ENCODE data around the gene AGK. TPM values are rescaled to one million over a fixed set of nuclear protein-coding genes. Genes with fewer than 3 reads are reported as not detected.

The AGK gene
- total RNA-seq, 1 donor from 2014 or later, result 31.9 TPM

DNA sequence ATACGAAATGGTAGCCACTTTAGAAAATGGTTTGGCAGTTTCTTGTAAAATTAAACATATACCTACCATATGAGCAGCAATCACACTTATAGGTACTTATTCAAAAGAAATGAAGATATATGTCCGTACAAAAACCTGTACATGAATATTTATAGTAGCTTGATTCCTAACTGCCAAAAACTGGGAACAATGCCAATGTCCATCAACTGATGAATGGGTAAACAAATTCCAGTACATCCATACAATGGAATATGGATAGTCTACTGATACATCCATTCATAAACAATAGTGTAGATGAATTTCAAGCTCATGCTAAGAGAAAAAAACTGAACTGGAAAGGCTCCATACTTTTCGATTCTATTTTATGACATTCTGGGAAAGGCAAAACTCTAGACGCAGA, 68.5 kb downstream of the AGK start:
- no peak overlapping the region for H3K4me3 Mint-ChIP-seq
- DNase-seq (ENCODE audit: extremely low spot score, unreplicated experiment), result no peak
- H3K27ac Mint-ChIP-seq, result no peak overlapping the region
- no peaks in the 10 kb centered on the region for H3K27me3 Mint-ChIP-seq
- peaks cover 4% of the 10 kb centered on the region for H3K9me3 Mint-ChIP-seq
- H3K4me1 Mint-ChIP-seq (ENCODE audit: unreplicated experiment), result no peaks in the 10 kb centered on the region
- TF ChIP-seq, protein P1, sequence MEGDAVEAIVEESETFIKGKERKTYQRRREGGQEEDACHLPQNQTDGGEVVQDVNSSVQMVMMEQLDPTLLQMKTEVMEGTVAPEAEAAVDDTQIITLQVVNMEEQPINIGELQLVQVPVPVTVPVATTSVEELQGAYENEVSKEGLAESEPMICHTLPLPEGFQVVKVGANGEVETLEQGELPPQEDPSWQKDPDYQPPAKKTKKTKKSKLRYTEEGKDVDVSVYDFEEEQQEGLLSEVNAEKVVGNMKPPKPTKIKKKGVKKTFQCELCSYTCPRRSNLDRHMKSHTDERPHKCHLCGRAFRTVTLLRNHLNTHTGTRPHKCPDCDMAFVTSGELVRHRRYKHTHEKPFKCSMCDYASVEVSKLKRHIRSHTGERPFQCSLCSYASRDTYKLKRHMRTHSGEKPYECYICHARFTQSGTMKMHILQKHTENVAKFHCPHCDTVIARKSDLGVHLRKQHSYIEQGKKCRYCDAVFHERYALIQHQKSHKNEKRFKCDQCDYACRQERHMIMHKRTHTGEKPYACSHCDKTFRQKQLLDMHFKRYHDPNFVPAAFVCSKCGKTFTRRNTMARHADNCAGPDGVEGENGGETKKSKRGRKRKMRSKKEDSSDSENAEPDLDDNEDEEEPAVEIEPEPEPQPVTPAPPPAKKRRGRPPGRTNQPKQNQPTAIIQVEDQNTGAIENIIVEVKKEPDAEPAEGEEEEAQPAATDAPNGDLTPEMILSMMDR (conservative IDR thresholded peaks at IDR 0.05), result no peak
- peaks cover 39% of the 10 kb centered on the region for H3K36me3 Mint-ChIP-seq

- peaks cover 4% of the 10 kb centered on the region for H3K9me3 Mint-ChIP-seq
Measured at GRCh38 chr7:141624763-141625162, 73.6 kb downstream of the AGK start.

GRCh38 chr7:141630621-141631020, 79.4 kb downstream of the AGK start:
- TF ChIP-seq, protein P1 (conservative IDR thresholded peaks at IDR 0.05), result no peak
- Mint-ChIP-seq H3K9me3 (no peaks in the 10 kb centered on the region), H3K27me3 (no peaks in the 10 kb centered on the region), H3K4me3 (no peak overlapping the region), H3K36me3 (no peaks in the 10 kb centered on the region), H3K27ac (no peak overlapping the region), H3K4me1 (ENCODE audit: unreplicated experiment) (no peaks in the 10 kb centered on the region)
- DNase-seq (ENCODE audit: extremely low spot score, unreplicated experiment), result no peak

More at GRCh38 chr7:141624763-141625162, 73.6 kb downstream of the AGK start:
- Mint-ChIP-seq H3K4me1 (ENCODE audit: unreplicated experiment) (no peaks in the 10 kb centered on the region), H3K27ac (no peak overlapping the region), H3K4me3 (no peak overlapping the region), H3K27me3 (no peaks in the 10 kb centered on the region), H3K36me3 (peaks cover 33% of the 10 kb centered on the region)
- DNase-seq (ENCODE audit: extremely low spot score, unreplicated experiment), result no peak
- TF ChIP-seq, protein P1 (conservative IDR thresholded peaks at IDR 0.05), result no peak

- Mint-ChIP-seq H3K9me3 (no peaks in the 10 kb centered on the region), H3K27ac (no peak overlapping the region), H3K4me1 (ENCODE audit: unreplicated experiment) (no peaks in the 10 kb centered on the region), H3K4me3 (no peak overlapping the region), H3K36me3 (no peaks in the 10 kb centered on the region), H3K27me3 (no peaks in the 10 kb centered on the region)
- DNase-seq (ENCODE audit: extremely low spot score, unreplicated experiment), result no peak
- TF ChIP-seq, protein P1 (conservative IDR thresholded peaks at IDR 0.05), result no peak
Measured at GRCh38 chr7:141631525-141631924, 80.3 kb downstream of the AGK start.

- TF ChIP-seq, protein P1 (conservative IDR thresholded peaks at IDR 0.05), result no peak
- DNase-seq (ENCODE audit: extremely low spot score, unreplicated experiment), result no peak
- Mint-ChIP-seq H3K9me3 (no peaks in the 10 kb centered on the region), H3K27me3 (no peaks in the 10 kb centered on the region), H3K27ac (no peak overlapping the region), H3K4me1 (ENCODE audit: unreplicated experiment) (no peaks in the 10 kb centered on the region), H3K4me3 (no peak overlapping the region), H3K36me3 (no peaks in the 10 kb centered on the region)
Measured at GRCh38 chr7:141634065-141634464, 82.9 kb downstream of the AGK start.

GRCh38 chr7:141636053-141636452, 84.8 kb downstream of the AGK start:
- Mint-ChIP-seq H3K27me3 (no peaks in the 10 kb centered on the region), H3K9me3 (no peaks in the 10 kb centered on the region), H3K4me3 (no peak overlapping the region), H3K4me1 (ENCODE audit: unreplicated experiment) (no peaks in the 10 kb centered on the region), H3K27ac (no peak overlapping the region), H3K36me3 (peaks cover 9% of the 10 kb centered on the region)
- TF ChIP-seq, protein P1 (conservative IDR thresholded peaks at IDR 0.05), result no peak
- DNase-seq (ENCODE audit: extremely low spot score, unreplicated experiment), result no peak

Data from type B pancreatic cell (in vitro differentiated cells).